ENCODE results near the gene WNT10A.

WNT10A gene

DNA sequence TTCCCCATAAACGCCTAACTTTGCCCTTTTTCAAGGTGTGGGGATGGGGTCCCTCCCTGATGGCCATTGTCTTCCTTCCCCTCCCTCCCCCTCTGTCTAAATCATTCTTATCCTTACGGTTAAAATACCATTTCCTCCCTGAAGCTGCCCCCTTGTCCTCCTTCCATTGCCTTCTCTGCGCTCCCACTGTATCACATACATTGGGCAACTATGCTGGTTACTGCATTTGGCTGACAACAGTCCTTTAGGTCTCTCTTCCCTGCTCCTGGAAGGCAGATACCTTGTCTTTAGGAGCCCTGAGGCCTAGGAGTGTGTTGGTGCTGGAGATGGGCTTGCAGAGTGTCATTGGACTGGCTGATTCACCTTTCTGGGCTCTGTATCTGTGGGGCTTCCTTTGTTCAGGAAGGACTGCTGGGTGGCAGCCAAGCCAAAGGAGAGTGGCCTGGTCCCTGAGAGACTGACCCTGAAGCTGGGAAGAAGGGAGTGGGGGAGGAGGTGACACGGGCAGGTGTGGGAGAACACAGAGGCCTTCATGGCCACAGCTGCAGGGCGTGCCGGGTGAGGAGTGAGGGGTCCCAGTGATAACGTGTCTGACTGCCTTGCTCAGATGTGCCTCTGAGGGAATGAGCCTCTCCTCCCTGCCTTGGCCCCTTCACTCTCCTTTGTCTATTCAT lies 18.9 kb upstream of the WNT10A start:
- no peaks in the 10 kb centered on the region for H3K36me3 ChIP-seq (ENCODE audit: insufficient read depth, low read length)
- H3K9me3 ChIP-seq (ENCODE audit: insufficient read depth, low read depth, low read length) = no peaks in the 10 kb centered on the region
- H2AFZ ChIP-seq (ENCODE audit: low read length) = no peak overlapping the region
- no peak overlapping the region for H3K4me3 ChIP-seq (ENCODE audit: low read length, poor library complexity, severe bottlenecking)
- no peaks in the 10 kb centered on the region for H3K9me2 ChIP-seq (replicated peaks; ENCODE audit: low read depth, low read length)
- H4K20me1 ChIP-seq (ENCODE audit: insufficient read depth, low read length, poor library complexity, severe bottlenecking) = no peaks in the 10 kb centered on the region
- no peaks in the 10 kb centered on the region for H3F3A ChIP-seq (ENCODE audit: low read depth)
- H3K79me2 ChIP-seq (ENCODE audit: insufficient read depth, low read length) = no peaks in the 10 kb centered on the region
- no peak overlapping the region for H3K9ac ChIP-seq (ENCODE audit: low read depth, low read length, poor library complexity, severe bottlenecking)
- peaks cover 2% of the 10 kb centered on the region for H3K4me1 ChIP-seq (ENCODE audit: insufficient read depth, low read length, poor library complexity, severe bottlenecking)
- no peak for TF ChIP-seq EZH2phosphoT487 (IDR thresholded peaks at IDR 0.05; ENCODE audit: borderline replicate concordance)
- no peak for TF ChIP-seq CTCF (conservative IDR thresholded peaks at IDR 0.05; ENCODE audit: low read length)
- peaks cover 6% of the 10 kb centered on the region for H3K27me3 ChIP-seq (ENCODE audit: insufficient read depth, low read length, poor library complexity, severe bottlenecking)
- no peak overlapping the region for H3K4me2 ChIP-seq (ENCODE audit: low read depth, low read length, poor library complexity, severe bottlenecking)

- no peaks in the 10 kb centered on the region for H3K79me2 ChIP-seq (ENCODE audit: insufficient read depth, low read length)
- H3K4me3 ChIP-seq (ENCODE audit: low read length, poor library complexity, severe bottlenecking) = no peak overlapping the region
- no peaks in the 10 kb centered on the region for H4K20me1 ChIP-seq (ENCODE audit: insufficient read depth, low read length, poor library complexity, severe bottlenecking)
- H3K9me3 ChIP-seq (ENCODE audit: insufficient read depth, low read depth, low read length) = no peaks in the 10 kb centered on the region
- TF ChIP-seq CTCF (conservative IDR thresholded peaks at IDR 0.05; ENCODE audit: low read length) (no peak), EZH2phosphoT487 (IDR thresholded peaks at IDR 0.05; ENCODE audit: borderline replicate concordance) (no peak)
- H3K36me3 ChIP-seq (ENCODE audit: insufficient read depth, low read length) = no peaks in the 10 kb centered on the region
- no peaks in the 10 kb centered on the region for H3K4me1 ChIP-seq (ENCODE audit: insufficient read depth, low read length, poor library complexity, severe bottlenecking)
- no peak overlapping the region for H3K9ac ChIP-seq (ENCODE audit: low read depth, low read length, poor library complexity, severe bottlenecking)
- no peak overlapping the region for H3K4me2 ChIP-seq (ENCODE audit: low read depth, low read length, poor library complexity, severe bottlenecking)
- H3K9me2 ChIP-seq (replicated peaks; ENCODE audit: low read depth, low read length) = no peaks in the 10 kb centered on the region
- no peak overlapping the region for H2AFZ ChIP-seq (ENCODE audit: low read length)
- H3F3A ChIP-seq (ENCODE audit: low read depth) = no peaks in the 10 kb centered on the region
- H3K27me3 ChIP-seq (ENCODE audit: insufficient read depth, low read length, poor library complexity, severe bottlenecking) = peaks cover 6% of the 10 kb centered on the region
Observed at GRCh38 chr2:218863021-218863520, 17.6 kb upstream of the WNT10A start.

GRCh38 chr2:218865396-218865795 lies 15.3 kb upstream of the WNT10A start:
- Histone ChIP-seq H3K9me2 (replicated peaks; ENCODE audit: low read depth, low read length) (no peaks in the 10 kb centered on the region), H3K4me2 (ENCODE audit: low read depth, low read length, poor library complexity, severe bottlenecking) (no peak overlapping the region), H4K20me1 (ENCODE audit: insufficient read depth, low read length, poor library complexity, severe bottlenecking) (no peaks in the 10 kb centered on the region), H3K36me3 (ENCODE audit: insufficient read depth, low read length) (no peaks in the 10 kb centered on the region), H3K9ac (ENCODE audit: low read depth, low read length, poor library complexity, severe bottlenecking) (no peak overlapping the region), H2AFZ (ENCODE audit: low read length) (no peak overlapping the region), H3K27me3 (ENCODE audit: insufficient read depth, low read length, poor library complexity, severe bottlenecking) (no peaks in the 10 kb centered on the region), H3F3A (ENCODE audit: low read depth) (no peaks in the 10 kb centered on the region), H3K4me1 (ENCODE audit: insufficient read depth, low read length, poor library complexity, severe bottlenecking) (no peaks in the 10 kb centered on the region), H3K4me3 (ENCODE audit: low read length, poor library complexity, severe bottlenecking) (no peak overlapping the region), H3K79me2 (ENCODE audit: insufficient read depth, low read length) (no peaks in the 10 kb centered on the region), H3K9me3 (ENCODE audit: insufficient read depth, low read depth, low read length) (no peaks in the 10 kb centered on the region)
- TF ChIP-seq EZH2phosphoT487 (IDR thresholded peaks at IDR 0.05; ENCODE audit: borderline replicate concordance) (no peak), CTCF (conservative IDR thresholded peaks at IDR 0.05; ENCODE audit: low read length) (no peak)
